Effector CD8-positive, alpha-beta T cell (primary cell): Measurements from ENCODE around the gene LIN9.
"Not testable (repeated sequence)": the region's sequence is repeated elsewhere in the genome, so short reads cannot be mapped to it uniquely, and the experiment has no call there.

Experiments used
- DNase-seq: peaks from one replicate; lab custom pipeline; 2025; lab: John Stamatoyannopoulos, UW
- total RNA-seq, 4 experiments: gene quantifications; one replicate each; lab custom pipeline; 2026; lab: John Stamatoyannopoulos, UW

LIN9 gene
- total RNA-seq = 8.5 to 14.9 (median 11.8) reads per million in 4 experiments

DNA sequence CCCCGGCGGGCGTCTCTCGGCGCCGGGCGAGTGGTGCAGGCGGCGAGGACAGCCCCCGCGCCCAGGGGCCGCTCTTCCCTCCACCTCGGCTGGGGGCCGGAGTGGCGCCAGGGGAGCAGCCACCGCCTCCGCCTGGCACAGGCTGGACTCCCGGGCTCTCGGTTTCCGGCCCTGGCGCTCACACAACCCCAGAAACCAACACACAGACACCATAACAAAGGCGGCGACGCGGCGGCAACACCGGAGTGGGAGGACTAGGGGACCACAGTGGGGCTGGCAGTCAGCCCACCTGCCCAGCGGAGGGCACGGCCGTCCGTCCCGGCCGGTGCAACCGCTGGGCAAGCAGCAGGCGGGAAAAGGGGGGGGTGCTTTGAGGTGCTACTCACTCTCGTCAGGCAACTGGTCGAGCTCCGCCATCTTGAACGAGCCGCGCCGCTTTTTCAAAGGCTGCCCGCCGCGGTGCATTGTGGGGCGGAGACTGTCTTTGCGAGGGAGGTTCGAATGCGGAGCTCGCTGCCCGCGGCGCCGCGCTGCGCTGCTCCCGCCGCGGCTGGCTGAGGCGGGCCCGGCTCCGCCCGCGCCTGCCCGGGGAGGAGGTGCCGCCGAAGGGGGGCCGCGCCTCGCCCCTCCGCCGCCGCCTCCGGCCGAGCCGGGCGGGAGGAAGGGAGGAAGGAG is at the start of gene LIN9:
TSS of gene LIN9 (minus strand) at position 442 of the 675 bp plus-strand sequence. CDS start at position 417, 25 bp downstream.
- peak; percentile 89 for DNase-seq

DNA sequence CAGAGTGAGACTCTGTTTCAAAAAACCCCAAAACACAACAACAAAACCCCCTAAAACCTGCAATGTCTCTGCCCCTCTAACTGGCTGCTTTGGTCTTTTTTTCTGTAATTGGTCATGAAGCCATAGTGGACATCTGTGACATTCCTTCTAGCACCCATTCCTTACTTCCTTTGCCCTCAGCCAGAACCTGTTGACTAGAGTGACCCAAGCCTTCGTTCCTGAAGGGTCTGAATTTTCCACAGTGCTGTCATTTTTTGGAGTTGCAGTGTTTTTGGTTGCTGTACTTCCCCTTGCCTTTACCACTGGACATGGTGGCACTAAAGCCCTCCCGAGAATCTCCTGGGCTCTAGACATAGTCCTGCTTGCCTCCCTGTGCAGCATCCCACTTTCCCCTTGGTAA is 48.5 kb upstream of the LIN9 start:
- DNase-seq = no peak

- DNase-seq = no peak
Measured at GRCh38 chr1:226355669-226356551, 46.9 kb upstream of the LIN9 start.

DNA sequence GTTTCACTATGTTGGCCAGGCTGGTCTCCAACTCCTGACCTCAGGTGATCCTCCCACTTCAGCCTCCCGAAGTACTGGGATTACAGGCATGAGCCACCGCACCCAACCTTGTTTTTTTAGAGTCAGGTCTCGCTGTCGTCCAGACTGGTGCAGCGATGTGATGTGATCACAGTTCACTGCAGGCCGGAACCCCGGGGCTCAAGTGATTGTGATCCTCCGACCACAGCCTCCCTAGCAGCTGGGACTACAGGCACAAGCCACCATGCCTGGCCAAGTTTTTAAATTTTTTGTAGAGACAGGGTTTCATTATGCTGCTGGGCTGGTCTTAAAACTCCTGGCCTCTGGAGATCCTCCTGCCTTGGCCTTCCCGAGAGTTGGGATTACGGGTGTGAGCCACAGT is 46.1 kb upstream of the LIN9 start:
- DNase-seq = no peak

- no peak for DNase-seq
Measured at GRCh38 chr1:226353698-226354525, 44.9 kb upstream of the LIN9 start.

DNA sequence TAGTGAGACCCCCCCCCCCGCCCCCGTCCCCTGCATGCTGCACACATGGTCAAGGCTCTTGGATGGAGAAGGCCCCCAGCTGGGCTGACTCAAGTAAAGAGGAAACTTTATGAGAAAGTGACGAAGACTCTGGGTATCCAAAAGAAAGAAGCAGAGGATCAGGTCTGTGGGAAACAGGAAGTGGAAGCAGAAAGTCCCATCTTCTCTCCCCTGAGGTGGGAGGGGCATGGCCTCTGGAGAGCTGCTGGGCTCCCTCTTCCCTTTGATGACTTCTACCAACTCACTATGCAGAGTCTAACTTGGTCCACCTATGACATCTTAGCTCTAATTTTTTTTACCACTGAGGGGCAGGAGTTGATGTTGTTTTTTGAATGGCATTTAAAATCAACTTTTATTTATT is 42.7 kb upstream of the LIN9 start:
- no peak for DNase-seq

DNA sequence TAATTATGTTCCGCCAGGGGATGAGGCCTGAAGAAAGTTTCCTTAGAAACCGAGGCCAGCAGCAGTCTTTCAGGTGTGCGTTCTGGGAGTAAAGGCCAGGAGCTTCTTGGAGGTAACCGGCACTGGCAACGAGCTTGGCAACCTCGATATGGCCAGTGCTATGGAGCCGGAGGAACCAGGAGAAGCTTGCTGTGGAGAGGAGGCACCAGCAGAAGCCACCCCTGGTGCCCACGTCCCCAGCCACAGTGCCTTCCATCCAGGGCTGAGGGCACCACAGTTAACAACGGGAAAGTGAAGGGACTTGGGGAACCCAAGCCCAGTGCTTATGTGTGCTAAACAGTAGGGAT is 41.5 kb upstream of the LIN9 start:
- no peak for DNase-seq

DNA sequence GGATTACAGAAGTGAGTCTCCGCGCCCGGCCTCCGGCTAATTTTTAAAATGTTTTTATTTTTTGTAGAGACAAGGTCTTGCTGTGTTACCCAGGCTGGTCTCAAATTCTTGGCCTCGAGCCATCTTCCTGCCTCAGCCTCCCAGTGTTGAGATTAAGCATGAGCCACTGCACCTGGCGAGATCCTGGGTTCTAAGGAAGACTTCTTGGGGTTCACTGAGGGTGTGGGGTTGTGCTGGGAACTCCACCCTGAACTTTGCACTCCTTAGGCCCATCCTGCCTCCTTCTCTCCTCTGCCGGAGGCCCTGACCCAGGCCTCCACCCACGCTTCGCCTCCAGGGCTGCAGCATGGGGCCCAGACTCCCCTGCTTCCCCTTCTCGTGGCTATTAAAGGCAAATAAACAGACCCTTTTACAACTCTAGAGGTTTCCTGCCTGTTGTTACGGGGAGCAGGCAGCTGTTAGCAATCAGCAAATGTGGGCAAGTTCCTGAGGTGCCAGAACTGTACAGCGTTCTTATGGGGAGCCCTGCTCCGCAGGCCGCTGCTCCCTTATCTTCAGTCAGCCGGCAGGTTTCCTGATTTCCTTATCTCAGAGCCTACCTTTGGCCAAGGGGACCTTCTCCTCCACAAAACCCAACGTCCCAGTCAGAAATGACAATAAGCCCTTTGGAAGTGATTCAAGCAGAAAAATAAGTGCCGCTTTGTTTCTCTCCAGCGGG is 41.0 kb upstream of the LIN9 start:
- DNase-seq = no peak

- no peak for DNase-seq
Measured at GRCh38 chr1:226349081-226349480, 40.1 kb upstream of the LIN9 start.

GRCh38 chr1:226344441-226345259 is 35.7 kb upstream of the LIN9 start:
- DNase-seq = no peak

- DNase-seq = no peak
Measured at GRCh38 chr1:226342656-226343055, 33.7 kb upstream of the LIN9 start.

- not testable (repeated sequence) for DNase-seq
Measured at GRCh38 chr1:226340111-226340510, 31.1 kb upstream of the LIN9 start.

DNA sequence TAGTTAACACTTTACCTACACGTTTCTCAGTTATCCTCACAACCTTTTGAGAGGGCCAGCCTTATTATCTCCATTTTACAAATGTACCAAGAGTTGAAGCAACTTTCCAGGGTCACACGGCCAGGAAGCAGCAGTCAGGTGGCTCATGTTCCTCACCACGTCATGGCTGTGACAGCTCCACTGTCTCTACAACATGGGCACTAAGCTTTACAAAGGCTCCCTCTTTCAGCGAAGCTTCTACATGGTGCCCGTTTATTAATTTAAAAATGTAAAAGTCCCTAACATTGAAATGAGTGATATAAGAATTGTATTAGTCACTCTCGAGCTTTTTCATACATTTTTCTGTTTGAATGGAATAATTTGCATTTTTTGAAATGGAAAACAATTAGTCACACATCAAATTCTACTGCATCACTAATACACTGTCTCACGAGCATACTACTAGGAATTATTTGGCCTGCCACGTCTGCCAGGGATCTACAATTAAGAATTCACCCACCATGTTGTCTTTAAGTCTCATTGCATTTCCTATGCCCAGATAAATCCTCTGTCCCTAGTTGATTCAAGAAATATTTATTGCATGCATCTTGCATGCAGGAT is 28.4 kb upstream of the LIN9 start:
- DNase-seq = no peak

- DNase-seq = no peak
Measured at GRCh38 chr1:226335661-226336060, 26.7 kb upstream of the LIN9 start.

- DNase-seq = no peak
Measured at GRCh38 chr1:226332947-226333346, 24.0 kb upstream of the LIN9 start.

DNA sequence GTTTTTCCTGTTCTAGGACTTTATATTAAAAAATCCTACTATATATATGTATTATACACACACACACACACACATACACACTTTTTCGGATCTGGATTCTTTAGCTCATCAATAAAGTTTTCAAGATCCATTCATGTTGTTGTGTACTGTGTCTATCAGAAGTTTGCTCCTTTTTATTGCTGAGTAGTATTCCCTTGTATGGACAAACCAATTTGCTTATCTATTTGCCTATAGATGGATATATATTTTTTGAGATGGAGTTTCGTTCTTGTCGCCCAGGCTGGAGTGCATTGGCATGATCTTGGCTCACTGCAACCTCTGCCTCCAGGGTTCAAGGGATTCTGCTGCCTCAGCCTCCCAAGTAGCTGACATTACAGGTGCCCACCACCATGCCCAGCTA is 20.3 kb upstream of the LIN9 start:
- DNase-seq = no peak

GRCh38 chr1:226327761-226328162 is 18.8 kb upstream of the LIN9 start:
- DNase-seq = no peak

GRCh38 chr1:226325178-226325577 is 16.2 kb upstream of the LIN9 start:
- no peak for DNase-seq

DNA sequence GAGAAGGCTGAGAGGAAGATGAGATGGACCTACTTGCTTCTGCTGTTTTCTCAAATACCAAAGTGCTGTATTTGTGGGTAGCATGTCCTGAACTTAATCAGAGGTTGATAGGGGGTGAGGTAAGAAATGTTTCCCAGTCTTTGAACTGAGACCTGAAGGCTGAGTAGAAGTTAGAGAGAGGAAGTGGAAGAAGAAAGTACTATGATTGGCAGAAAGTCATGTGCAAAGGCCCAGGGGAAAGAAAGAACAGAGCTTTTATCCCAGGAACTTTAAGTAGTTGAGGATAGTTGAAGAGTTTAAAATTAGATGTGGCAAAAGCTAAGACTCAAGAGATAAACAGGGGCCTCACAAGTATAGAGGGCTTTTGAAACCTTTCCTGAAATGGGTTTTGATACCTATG is 15.5 kb upstream of the LIN9 start:
- DNase-seq = no peak

DNA sequence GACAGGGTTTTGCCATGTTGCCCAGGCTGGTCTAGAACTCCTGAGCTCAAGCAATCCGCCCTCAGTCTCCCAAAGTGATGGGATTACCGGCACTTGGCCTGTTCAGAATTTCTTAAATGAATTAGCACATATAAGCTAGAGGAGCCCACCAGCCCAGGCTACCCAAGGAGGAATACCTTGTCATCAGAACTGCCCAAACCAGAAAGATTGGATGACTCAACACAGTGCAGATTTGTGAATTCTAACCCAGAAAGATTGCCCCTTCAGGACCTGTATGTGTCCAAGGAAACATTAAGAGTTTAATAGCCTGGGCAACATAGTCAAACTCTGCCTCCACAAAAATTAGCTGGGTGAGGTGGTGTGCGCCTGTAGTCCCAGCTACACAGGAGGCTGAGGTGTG is 14.0 kb upstream of the LIN9 start:
- DNase-seq = no peak
